HG03575 (cell line): Measurements from ENCODE around the gene MARCHF3.
"Not testable (repeated sequence)": the region's sequence is repeated elsewhere in the genome, so short reads cannot be mapped to it uniquely, and the experiment has no call there.

ENCODE experiments used
- ATAC-seq: cut with Tn5 transposase; IDR thresholded peaks from one replicate; pipeline ENCODE4 v1.9.1; 2021; ENCODE audit not compliant: unreplicated experiment, insufficient number of reproducible peaks, low FRiP score; ENCODE audit errors: extremely low read depth

MARCHF3 gene

DNA sequence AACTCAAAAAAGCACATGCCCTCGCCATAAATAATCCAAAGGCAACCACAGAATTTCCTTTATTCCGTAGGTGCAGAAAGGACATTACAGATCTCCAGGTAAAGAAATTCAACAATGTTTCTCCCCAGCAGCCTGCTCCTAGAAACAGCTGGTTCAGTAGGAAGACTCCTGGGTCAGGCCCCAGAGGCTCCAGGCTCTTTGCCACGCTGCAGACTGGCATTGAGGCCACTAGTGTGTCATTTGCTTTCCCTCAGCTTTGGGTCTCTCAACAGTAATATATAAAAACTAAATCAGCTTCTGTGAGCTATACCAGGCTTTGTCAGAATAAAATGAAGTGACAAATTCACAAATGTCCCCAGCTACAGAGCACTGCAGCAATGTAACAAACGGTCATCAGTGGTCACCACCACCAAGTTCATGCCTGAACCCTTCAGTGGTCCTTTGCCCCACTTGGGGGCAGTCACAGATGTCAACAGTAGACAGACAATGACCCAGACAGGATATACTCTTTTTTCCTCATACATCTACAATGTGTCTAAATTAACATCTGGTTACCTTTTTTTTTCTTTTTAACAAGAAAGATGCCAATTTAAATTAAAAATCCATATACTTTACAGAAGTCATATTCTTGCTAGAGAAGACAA is 93.5 kb downstream of the MARCHF3 start:
- no peak for ATAC-seq

DNA sequence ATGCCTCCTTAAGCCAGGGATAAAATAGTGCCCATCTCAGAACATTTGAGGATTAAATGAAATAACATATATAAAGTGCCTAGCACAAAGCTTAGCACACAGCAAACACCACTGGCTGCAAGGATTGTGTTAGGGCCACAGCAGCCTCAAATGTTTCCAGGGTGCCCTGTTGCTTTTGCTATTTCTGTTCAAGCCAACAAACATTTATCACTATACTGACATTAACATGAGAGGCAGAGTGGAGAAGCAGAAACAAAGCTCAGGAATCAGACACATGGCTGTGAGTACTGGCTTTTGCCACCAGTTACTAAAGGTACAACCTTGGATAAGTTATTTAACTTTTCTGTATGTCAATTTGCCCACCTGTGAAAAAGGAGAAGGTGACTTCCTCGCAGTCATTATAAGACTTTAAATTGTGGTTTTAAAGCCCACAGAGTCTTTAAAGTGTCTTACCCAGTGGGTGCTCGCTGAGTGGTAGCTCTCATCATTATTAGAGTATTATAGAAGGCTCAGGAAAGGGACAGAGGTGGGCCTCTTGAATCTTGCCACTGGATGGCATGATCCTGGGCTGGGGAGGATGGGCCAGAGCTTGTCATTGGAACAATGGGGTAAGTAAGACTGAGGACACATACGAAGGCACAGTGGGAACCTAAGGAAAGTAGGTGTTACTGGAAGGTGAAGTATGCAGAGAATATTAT is 98.2 kb downstream of the MARCHF3 start:
- no peak for ATAC-seq

DNA sequence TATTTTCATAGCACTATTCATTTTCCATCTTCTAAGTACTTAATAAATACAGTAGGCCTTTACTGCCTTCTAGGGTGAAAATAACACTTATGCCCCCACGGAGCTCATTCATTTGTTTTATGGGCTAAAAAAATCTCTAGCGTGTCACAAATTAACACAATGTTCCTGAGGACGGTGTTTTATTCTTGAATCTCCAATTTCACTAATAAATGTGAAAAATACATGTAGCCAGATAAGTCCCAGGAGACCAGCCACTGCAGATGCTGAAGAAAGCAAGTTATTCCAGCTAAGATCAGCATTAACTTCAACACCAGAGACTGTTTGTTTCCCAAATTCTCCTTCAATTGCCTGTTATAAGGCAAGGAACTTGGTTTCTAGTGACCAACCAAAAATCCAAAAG is 102.3 kb downstream of the MARCHF3 start:
- ATAC-seq, result no peak

DNA sequence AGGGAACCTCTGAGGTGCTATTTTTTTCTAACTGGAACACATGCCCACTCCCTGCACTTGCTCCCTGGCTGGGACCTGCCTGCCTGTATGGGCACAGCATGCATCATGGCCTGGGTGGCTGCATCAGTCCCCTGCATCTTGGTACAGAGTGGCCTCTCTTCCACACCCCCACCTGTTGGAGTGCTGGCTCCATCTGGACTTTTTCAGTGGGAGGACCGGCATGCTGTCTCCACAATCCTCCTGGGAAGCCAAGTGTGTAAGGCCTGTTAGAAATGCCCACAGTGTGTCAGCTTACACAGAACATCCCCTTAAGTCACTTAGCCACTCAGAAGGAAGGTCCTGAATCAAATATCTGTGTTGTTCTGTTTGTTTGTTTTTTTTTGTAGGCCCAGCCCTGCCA is 102.9 kb downstream of the MARCHF3 start:
- ATAC-seq, result no peak

DNA sequence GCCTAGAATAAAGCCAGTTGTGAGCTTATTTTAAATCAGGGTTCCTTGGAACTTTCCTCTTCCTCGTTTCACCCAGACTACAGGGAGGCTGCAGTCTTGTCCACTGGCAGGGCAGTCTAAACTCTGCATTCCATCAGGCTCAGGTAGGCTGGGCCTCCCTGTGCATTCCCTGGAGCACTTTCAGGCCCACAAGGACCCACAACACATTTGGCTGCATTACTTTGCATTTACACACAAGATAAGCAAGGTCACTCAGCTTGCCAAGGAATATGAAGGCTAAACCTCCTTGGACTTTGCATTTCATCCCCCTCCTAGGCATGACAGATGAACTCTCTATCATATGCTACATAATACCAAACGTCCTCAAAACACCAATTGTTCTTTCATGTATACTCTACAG is 104.2 kb downstream of the MARCHF3 start:
- no peak for ATAC-seq

DNA sequence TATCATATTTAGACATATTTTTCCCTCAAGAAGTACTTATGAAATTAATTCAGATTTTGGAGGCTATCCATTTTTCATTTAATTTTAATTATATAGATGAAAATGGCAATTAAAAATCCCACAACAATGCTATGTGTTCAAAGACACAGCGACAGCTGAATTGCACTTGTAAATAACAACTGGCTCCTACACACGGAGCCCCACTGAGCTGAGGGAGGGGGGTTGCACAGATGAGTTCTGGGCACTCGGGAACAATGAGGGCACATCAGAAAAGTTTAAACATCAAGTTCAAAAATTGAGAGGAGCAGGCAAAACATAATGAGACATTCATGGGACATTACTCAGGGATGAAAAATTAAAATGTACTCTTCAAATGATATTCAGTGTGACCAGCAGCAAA is 104.9 kb downstream of the MARCHF3 start:
- no peak for ATAC-seq

DNA sequence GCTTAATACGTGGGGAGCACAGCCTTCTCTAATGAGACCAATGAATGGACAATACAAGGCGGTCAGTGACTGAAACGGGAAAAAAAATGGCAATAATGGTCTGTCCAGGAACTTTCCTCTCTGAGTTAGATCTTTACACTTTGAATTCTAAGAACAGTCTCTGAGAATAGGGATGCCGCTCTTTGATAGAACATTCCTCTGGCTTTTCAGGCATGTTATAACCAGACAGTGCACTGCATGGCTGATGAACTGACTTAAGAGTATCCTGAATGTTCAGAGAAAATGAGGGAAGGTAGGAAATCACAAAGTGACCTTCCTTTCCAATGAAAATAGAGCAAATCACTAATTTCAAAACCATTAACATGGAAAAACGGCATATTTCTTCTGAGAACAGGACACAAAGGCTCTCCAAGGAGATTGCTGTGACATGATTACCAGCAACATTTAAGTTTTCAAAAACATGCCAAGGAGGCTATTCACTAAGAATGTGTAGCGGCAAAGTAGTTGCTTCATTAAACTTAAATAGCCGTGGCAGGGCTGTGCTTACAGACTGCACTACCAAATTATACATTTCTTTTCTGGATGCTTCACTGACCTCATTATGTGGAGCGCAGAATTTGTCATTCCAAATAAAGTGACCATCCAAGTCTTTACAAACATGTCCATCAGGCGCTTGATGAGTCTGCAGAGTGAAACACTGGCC is 105.9 kb downstream of the MARCHF3 start:
- ATAC-seq, result no peak

DNA sequence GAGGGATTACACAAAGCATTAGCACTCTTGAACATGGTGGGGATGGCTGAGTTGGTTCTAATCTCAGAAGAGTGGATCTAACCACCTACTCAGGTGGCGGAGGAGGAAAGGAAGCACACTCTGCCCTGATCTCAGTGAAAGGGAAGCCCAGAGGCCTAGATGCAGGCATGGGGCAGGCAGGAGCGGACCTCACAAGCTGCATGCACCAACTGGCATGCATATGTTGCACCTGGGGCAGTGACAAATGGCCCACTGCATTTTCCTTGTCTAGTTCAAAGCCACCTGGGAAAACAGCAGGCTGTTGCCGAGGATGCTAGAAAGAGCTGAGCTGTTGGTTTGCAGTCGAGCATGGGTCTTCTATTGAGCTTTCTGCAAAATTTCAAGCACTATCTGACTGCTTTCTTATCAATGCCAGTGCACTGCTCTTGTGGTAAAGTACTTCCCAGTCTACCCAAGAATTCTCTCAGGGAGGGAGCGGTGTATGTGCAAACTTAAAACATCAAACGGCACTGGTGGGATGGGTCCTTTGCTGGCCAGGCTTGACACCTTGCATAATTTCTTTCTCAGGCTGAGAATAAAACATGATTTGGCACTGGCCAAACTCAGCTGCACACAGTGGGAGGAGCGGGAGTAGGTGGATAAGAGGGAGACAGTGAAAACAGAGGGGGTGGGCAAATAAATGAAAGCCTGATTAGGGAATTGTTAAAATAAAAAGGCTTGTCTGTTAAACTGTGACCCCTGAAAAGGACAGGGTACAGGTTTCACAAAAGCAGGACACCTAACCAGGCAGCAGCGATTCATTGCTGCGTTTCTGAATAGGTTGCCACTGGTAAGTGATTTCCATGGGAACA is 108.9 kb downstream of the MARCHF3 start:
- no peak for ATAC-seq

DNA sequence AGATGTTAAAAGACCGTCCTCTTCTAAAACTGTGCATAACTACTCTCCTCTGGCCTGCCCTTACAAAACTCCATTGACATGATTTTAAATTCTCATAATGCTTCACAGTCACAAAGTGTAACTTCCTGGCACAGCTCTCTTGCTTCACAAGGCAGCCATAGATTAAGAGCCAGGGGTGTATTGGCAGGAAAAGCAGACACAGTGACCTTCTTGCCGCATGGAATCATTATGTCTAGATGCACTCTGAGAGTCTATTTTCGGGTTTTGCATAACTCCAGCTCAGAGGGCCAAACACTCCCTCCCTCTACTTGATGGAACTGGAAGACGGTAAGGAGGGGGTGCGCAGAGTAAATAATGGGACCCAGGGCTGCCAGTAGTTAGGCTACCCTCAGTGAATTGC is 110.1 kb downstream of the MARCHF3 start:
- ATAC-seq, result no peak

DNA sequence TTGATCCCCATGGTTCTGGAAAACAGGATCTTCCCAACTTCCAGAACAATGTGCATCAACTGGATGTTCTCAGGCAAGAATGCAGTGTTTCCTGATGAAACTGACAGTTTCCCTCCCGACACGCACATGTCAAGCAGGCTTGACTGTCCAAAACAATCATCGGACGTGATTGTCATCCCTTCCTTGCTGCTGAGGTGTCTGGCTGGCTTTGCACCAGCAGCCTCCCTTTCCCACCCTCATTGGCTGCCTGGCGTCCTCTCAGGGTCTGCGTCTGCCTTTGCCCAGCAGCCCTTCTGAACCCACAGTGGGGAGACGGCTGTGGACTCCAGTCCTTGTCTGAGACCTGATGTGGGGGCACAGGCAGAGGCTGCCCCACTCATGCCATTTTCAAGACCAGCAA is 110.8 kb downstream of the MARCHF3 start:
- no peak for ATAC-seq

DNA sequence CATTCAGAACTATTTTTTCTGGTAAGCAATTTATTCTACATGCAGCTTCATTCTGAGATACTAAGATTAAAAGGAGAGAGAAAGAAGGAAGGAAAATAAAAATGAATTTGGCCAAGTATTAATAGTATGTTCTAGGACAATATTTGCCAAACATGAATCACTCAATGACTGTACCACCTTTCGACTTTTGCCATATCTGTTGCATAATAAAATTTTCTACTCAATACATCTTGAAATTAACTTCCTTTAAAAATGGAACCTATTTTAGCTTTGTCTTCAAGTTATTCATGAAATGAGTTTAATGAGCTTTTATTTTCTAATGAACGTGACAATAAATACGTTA is 111.8 kb downstream of the MARCHF3 start:
- ATAC-seq, result no peak

DNA sequence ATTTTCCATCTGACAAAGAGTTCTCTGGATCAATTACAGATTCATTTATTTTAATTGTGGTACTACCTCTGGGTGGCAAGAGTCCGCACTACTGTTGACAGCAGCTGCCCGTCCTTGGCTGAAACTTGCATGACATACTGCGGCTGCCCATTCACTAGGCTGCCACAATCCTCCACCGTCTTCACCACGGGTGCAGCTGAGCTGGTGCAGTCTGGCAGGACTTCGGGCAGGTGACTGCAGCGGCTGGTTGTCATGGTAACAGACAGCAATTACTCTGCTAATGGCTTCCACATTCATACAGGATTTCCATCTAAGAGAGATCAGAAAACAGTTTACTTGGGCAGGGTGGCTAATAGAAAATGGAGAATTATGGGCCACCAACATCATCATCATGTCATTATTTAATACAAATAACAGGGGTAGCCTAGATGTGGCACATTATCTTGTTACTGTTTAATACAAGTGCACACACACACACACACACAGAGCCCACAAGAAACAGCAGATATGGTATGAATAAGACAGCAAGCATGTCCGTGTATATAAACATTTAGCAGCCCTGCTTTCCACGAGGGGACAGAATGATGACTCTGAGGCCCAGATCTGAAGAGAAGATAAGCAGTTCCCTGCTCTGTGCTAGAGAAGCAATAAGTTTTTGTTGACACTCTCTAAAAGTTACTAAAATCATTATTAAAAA is 112.3 kb downstream of the MARCHF3 start:
- no peak for ATAC-seq

DNA sequence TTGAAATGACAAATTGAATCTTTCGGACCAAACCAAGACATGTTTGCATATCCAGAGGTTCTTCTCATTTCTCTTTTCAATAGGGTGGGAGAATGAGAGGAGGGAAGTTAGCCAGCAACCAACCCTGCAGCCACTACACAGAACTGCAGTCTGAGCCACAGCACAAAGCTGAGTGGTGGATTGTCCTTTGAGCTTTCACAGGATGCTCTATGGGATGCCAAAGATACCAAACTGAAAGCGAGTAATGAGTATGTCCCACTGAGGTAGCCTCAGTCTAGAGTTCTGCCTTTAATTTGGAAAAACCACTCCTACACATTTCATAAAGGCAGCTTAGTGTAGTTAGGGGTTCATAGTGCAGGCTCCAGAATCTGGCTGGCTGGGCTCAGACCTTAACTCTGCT is 114.9 kb downstream of the MARCHF3 start:
- ATAC-seq, result no peak

DNA sequence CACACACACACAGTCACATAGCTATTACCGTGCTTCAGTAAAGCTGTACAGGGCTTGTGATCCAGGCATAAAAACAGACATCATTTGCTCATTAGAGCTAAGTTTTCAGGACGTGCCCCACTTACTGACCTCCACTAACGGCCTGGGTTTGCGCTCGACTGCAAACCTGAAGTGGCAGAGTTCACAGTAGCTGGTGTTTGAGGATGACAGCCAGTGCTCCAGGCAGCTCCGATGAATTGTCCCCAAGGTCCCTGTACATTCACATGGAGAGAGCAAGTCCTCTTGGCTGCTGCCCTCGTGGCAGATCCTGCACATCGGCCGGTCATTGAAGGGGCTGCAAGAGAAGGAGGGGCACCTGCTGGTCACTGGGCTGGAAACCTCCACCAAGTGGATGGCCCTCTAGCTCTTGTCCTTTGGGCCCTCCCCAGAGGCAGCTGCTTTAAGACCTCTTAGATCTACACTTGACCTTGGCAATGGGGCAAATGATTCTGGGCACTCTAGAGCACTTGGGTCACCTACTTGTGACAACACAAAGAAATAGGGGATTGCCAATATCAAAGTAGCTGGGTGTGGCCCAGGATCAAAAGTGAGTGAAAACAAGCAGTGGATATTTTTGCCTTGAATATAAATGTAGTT is 115.4 kb downstream of the MARCHF3 start:
- ATAC-seq, result no peak

DNA sequence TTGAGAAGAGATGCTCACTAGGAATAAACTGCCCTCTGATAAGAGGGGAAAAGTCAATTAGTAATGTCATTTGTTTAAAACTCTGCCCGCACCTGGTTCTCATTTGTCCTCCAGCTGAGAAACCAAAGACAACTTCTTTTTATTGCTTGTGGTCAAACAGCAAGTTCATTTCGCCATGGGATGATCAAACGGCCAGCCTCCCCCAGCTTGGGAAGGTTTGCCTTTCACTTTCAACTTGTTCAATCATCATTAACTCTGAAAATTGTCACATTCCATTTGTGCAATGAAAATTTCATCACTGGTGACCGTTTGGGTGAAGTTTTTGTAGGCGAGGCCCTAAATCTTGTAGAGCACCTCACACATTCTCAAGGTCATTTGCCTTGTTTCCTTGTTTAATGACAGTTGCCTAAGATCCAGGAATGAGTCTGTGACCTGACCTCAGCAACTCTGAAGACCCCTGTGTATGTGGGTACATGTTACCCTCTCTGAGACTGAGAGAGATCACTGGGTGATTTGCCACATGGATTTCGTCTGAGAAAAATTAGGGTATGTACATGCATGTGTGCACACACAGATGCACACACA is 117.7 kb downstream of the MARCHF3 start:
- no peak for ATAC-seq

DNA sequence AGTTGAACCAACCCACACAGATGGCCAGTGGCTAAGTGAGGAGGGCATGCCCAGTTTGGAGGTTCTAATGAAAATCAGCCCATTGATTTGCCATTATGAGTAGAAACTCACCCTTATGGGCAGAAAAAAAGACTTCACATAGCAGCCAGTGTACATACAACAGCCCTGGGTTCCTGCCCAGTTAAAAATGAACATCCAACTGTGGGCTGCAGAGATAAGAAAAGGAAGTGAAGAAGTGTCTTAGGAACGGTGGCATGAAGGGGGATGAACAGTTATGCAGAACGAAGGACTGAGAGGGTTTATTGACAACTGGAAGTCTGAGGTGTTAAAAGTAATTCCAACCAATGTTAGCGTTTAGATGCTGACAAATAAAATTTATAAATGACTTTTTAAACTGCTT is 118.4 kb downstream of the MARCHF3 start:
- ATAC-seq, result no peak

DNA sequence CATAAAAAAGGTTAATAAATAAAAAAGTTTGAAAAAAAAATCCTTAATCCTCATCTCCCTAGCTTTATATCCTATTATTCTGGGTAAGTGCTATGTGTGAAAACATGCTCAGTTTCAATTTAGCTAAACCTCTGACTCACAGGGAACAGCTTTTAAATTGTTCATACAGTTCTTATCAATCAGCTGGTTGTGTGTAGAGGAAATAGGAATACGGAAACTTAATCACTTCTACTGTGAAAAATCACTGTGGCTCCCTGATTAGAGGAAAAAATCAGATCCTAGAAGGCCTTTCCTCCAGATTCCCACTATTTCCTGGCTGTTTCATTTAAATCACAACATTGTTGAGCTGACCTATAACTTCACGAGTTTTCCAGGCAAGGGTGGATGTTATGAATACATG is 120.5 kb downstream of the MARCHF3 start:
- no peak for ATAC-seq

DNA sequence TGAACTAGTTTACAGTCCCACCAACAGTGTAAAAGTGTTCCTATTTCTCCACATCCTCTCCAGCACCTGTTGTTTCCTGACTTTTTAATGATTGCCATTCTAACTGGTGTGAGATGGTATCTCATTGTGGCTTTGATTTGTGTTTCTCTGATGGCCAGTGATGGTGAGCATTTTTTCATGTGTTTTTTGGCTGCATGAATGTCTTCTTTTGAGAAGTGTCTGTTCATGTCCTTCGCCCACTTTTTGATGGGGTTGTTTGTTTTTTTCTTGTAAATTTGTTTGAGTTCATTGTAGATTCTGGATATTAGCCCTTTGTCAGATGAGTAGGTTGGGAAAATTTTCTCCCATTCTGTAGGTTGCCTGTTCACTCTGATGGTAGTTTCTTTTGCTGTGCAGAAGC is 126.0 kb downstream of the MARCHF3 start:
- not testable (repeated sequence) for ATAC-seq
